Activated T-cell treated with anti-CD3 and anti-CD28 coated beads, Interleukin-2, amount 50 U/mL, for 24 hours (primary cell): ENCODE measurements around the gene TGFBRAP1.

Experiments used
- DNase-seq: peaks from one replicate; pipeline ENCODE4 v3.0.0-alpha.2; 2020
- H3K27ac Mint-ChIP-seq: 2 replicates; pipeline ENCODE4 v1.8.0; 2020; ENCODE audit warnings: mild to moderate bottlenecking, mixed read lengths
- H3K27me3 Mint-ChIP-seq: 2 replicates; pipeline ENCODE4 v1.8.0; 2020; ENCODE audit warnings: mixed read lengths
- H3K36me3 Mint-ChIP-seq: 2 replicates; pipeline ENCODE4 v1.8.0; 2020; ENCODE audit warnings: low read depth, mixed read lengths
- H3K4me1 Mint-ChIP-seq: 2 replicates; pipeline ENCODE4 v1.8.0; 2020; ENCODE audit warnings: low read depth, mixed read lengths
- H3K4me3 Mint-ChIP-seq: 2 replicates; pipeline ENCODE4 v1.8.0; 2020; ENCODE audit warnings: mild to moderate bottlenecking, moderate library complexity, mixed read lengths
- H3K9me3 Mint-ChIP-seq: 2 replicates; pipeline ENCODE4 v1.8.0; 2020; ENCODE audit warnings: mixed read lengths

Gene TGFBRAP1, protein sequence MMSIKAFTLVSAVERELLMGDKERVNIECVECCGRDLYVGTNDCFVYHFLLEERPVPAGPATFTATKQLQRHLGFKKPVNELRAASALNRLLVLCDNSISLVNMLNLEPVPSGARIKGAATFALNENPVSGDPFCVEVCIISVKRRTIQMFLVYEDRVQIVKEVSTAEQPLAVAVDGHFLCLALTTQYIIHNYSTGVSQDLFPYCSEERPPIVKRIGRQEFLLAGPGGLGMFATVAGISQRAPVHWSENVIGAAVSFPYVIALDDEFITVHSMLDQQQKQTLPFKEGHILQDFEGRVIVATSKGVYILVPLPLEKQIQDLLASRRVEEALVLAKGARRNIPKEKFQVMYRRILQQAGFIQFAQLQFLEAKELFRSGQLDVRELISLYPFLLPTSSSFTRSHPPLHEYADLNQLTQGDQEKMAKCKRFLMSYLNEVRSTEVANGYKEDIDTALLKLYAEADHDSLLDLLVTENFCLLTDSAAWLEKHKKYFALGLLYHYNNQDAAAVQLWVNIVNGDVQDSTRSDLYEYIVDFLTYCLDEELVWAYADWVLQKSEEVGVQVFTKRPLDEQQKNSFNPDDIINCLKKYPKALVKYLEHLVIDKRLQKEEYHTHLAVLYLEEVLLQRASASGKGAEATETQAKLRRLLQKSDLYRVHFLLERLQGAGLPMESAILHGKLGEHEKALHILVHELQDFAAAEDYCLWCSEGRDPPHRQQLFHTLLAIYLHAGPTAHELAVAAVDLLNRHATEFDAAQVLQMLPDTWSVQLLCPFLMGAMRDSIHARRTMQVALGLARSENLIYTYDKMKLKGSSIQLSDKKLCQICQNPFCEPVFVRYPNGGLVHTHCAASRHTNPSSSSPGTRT

DNA sequence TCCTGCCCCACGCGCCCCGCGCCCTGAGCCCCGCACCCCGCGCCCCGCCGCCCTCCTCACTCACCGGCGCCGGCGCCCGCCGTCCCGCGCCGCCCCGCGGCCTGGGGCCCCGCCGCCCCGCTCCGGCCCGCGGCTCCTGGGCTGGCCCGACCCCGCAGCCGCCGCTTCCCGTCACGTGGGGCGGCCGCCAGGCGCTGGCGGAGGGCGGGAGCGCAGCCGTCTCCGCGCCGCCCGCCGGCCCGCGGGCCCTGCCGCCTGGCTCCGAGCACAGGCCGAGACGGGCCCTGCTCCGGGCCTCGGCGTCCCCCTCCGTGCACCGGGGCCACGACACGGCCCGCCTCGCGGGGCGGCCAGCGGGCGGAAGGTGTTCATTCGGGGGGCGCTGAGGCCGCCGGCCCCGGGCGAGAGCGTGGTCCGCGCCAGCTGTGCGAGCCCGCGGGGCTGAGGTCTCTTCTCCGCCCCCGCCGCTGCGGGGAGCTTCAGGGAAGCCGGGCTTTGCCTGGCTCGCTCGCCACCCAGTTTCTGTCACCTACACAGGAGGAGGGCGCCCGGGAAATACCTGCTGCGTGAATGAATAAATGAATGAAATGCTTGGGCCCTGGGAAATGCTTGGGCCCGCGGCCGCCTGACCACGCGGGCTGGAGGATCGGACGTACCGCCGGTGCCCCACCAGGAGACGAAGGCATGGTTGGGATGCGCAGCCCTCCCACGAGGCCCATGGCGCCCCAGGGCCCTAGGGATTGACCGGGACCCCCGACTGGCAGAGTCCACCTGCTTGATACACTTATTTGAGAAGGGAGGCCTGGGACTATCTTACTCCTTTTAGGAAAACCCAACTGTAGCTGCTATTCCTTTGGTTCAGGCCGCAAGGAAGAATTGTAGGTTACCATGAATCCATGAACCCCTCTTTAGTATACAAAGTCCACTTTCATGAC, at the start of gene TGFBRAP1:
Gene TGFBRAP1, minus strand, starts transcription at position 175 of the 935 bp plus-strand sequence. CDS start 21,434 bp downstream, outside the sequence.
- H3K27ac Mint-ChIP-seq: peak within 1 kb of the TSS; percentile 98
- peak; percentile 80 for DNase-seq
- no peaks in the 10 kb centered on the region for H3K9me3 Mint-ChIP-seq
- peak within 1 kb of the TSS; percentile 90 for H3K4me3 Mint-ChIP-seq
- peaks cover 44% of the 10 kb centered on the region for H3K36me3 Mint-ChIP-seq
- peaks cover 48% of the 10 kb centered on the region for H3K4me1 Mint-ChIP-seq
- no peaks in the 10 kb centered on the region for H3K27me3 Mint-ChIP-seq

GRCh38 chr2:105378921-105379383, 49.4 kb upstream of the TGFBRAP1 start:
- H3K27ac Mint-ChIP-seq: no peak overlapping the region
- H3K4me3 Mint-ChIP-seq: no peak overlapping the region
- no peaks in the 10 kb centered on the region for H3K9me3 Mint-ChIP-seq

GRCh38 chr2:105378276-105378840, 48.8 kb upstream of the TGFBRAP1 start:
- Mint-ChIP-seq H3K36me3 (no peaks in the 10 kb centered on the region), H3K4me1 (peaks cover 4% of the 10 kb centered on the region), H3K27ac (no peak overlapping the region), H3K9me3 (no peaks in the 10 kb centered on the region), H3K27me3 (no peaks in the 10 kb centered on the region), H3K4me3 (no peak overlapping the region)
- no peak for DNase-seq

More at GRCh38 chr2:105378921-105379383, 49.4 kb upstream of the TGFBRAP1 start:
- Mint-ChIP-seq H3K36me3 (no peaks in the 10 kb centered on the region), H3K4me1 (peaks cover 2% of the 10 kb centered on the region), H3K27me3 (no peaks in the 10 kb centered on the region)
- DNase-seq: no peak

DNA sequence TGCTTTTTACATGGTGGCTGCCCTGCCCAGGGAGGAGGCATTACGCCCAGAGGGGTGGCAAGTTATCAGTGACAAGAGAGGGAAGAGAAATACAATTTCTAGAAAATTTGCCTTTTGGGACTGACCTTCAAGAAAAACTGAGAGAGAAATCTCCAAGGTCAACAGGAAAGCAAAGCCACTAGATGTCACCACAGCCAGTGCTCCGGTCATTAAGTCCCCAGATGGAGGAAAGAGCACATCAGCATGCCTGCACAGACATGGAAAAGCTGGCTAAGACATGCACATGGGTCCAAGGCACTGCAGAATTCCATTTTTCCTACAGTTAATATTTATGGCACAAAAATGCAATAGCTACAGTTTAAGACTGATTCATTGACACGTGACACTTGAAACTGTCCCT, 48.3 kb upstream of the TGFBRAP1 start:
- no peak overlapping the region for H3K27ac Mint-ChIP-seq
- peaks cover 4% of the 10 kb centered on the region for H3K4me1 Mint-ChIP-seq
- DNase-seq: no peak
- H3K27me3 Mint-ChIP-seq: no peaks in the 10 kb centered on the region
- H3K9me3 Mint-ChIP-seq: no peaks in the 10 kb centered on the region
- no peak overlapping the region for H3K4me3 Mint-ChIP-seq
- H3K36me3 Mint-ChIP-seq: no peaks in the 10 kb centered on the region

DNA sequence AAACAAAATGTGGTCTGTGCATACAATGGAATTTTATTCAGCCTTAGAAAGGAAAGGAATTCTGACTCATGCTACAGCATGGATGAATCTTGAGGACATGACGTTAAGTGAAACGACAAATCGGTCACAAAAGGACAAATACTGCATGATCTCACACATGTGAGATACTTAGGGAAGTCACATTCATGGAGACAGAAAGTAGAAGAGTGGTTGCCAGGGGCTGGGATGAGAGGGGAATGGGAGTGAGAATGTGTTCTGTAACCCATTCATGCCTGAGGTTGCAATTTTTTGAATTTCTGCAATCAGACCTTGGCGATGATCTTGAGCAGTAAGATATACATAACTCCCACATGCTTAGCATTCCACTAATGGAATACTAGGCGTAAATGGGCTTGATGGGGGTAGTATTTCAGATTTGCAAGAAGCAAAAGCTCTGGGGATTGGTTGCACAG, 47.3 kb upstream of the TGFBRAP1 start:
- no peak for DNase-seq
- no peak overlapping the region for H3K4me3 Mint-ChIP-seq

DNA sequence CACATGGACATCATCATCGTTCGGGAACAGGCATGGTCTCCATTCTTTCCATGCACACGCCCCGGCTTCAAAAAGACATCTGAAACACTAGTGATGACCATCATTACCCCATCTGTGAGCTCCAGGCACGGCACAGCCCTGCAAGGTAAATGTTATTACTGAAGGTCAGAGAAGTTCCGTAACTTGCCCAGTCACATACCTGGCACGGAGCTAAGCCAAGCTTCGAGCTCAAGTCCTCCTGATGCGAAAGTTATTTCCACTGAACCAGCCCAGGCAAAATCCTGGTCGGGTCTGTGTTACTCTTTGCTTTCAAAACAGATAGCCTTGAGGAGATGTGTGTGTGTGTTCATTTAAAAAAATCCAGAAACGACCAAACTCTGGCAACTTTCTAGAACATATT, 46.5 kb upstream of the TGFBRAP1 start:
- no peaks in the 10 kb centered on the region for H3K27me3 Mint-ChIP-seq
- H3K27ac Mint-ChIP-seq: no peak overlapping the region
- H3K4me1 Mint-ChIP-seq: peaks cover 4% of the 10 kb centered on the region
- no peaks in the 10 kb centered on the region for H3K36me3 Mint-ChIP-seq
- no peak overlapping the region for H3K4me3 Mint-ChIP-seq
- no peaks in the 10 kb centered on the region for H3K9me3 Mint-ChIP-seq
- no peak for DNase-seq

More for the DNA sequence above, 47.3 kb upstream of the TGFBRAP1 start:
- no peak overlapping the region for H3K27ac Mint-ChIP-seq
- no peaks in the 10 kb centered on the region for H3K9me3 Mint-ChIP-seq
- H3K27me3 Mint-ChIP-seq: no peaks in the 10 kb centered on the region
- no peaks in the 10 kb centered on the region for H3K36me3 Mint-ChIP-seq
- peaks cover 4% of the 10 kb centered on the region for H3K4me1 Mint-ChIP-seq

DNA sequence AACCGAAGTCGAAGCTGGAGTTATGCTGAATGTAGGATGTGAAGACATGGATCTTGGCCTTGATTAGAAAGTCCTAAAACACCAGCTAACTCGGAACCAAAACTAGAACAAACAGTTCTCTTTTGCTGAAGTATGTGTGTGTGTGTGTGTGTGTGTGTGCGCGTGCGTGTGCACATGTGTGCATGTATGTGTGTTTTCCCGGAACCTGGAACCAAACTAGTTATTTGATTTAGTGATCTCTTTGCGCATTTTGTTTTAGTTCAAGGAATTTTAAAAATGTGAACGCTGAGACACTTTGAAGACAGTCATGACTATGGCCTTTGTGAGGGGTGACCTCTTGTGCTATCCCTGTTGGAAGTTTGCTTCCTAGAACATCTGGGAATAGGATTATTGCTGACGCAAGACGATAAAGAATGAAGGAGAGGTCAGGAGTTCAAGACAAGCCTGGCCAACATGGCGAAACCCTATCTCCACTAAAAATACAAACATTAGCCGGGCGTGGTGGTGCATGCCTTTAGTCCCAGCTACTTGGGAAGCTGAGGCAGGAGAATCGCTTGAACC, 45.5 kb upstream of the TGFBRAP1 start:
- H3K36me3 Mint-ChIP-seq: no peaks in the 10 kb centered on the region
- DNase-seq: no peak
- no peak overlapping the region for H3K4me3 Mint-ChIP-seq
- no peak overlapping the region for H3K27ac Mint-ChIP-seq
- no peaks in the 10 kb centered on the region for H3K27me3 Mint-ChIP-seq
- H3K9me3 Mint-ChIP-seq: no peaks in the 10 kb centered on the region
- peaks cover 6% of the 10 kb centered on the region for H3K4me1 Mint-ChIP-seq

DNA sequence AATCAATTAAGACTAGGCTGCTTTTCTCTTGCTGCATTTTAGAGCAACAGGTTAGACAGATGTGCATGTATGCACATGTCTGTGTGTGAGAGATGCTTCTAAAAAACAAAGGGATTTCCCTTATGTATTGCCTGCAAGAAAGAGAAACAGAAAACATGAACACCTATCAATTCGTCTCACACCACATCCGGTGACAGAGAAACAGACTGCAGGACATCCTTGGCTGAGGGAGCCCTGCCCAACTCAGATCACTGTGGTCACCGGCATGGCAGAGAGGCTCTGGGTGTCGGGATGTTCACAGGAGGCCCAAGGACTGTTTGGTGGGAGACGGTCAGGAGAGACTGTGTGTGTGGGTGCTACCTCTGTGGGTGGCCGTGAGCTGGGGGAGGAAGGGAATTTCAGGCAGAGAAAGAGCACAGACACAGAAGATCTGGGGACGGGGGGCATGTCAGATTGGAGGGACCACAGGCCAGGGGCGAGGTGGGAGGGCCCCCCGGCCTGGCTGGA, 44.4 kb upstream of the TGFBRAP1 start:
- no peaks in the 10 kb centered on the region for H3K9me3 Mint-ChIP-seq
- H3K4me3 Mint-ChIP-seq: peak overlapping the region; percentile 52
- peak overlapping the region; percentile 79 for H3K27ac Mint-ChIP-seq
- peaks cover 10% of the 10 kb centered on the region for H3K4me1 Mint-ChIP-seq
- no peaks in the 10 kb centered on the region for H3K36me3 Mint-ChIP-seq
- H3K27me3 Mint-ChIP-seq: no peaks in the 10 kb centered on the region
- peak; percentile 34 for DNase-seq

GRCh38 chr2:105373344-105373781, 43.8 kb upstream of the TGFBRAP1 start:
- DNase-seq: no peak
- H3K4me1 Mint-ChIP-seq: peaks cover 10% of the 10 kb centered on the region
- no peak overlapping the region for H3K27ac Mint-ChIP-seq
- H3K9me3 Mint-ChIP-seq: no peaks in the 10 kb centered on the region
- no peaks in the 10 kb centered on the region for H3K27me3 Mint-ChIP-seq
- no peak overlapping the region for H3K4me3 Mint-ChIP-seq
- H3K36me3 Mint-ChIP-seq: no peaks in the 10 kb centered on the region

GRCh38 chr2:105371810-105372209, 42.3 kb upstream of the TGFBRAP1 start:
- H3K4me3 Mint-ChIP-seq: no peak overlapping the region

GRCh38 chr2:105371156-105371555, 41.6 kb upstream of the TGFBRAP1 start:
- no peak for DNase-seq
- Mint-ChIP-seq H3K9me3 (no peaks in the 10 kb centered on the region), H3K27ac (no peak overlapping the region), H3K36me3 (no peaks in the 10 kb centered on the region), H3K27me3 (no peaks in the 10 kb centered on the region), H3K4me3 (no peak overlapping the region), H3K4me1 (peaks cover 10% of the 10 kb centered on the region)

More at GRCh38 chr2:105371810-105372209, 42.3 kb upstream of the TGFBRAP1 start:
- no peak for DNase-seq
- no peaks in the 10 kb centered on the region for H3K27me3 Mint-ChIP-seq
- H3K9me3 Mint-ChIP-seq: no peaks in the 10 kb centered on the region
- H3K36me3 Mint-ChIP-seq: no peaks in the 10 kb centered on the region
- peaks cover 10% of the 10 kb centered on the region for H3K4me1 Mint-ChIP-seq
- H3K27ac Mint-ChIP-seq: no peak overlapping the region

DNA sequence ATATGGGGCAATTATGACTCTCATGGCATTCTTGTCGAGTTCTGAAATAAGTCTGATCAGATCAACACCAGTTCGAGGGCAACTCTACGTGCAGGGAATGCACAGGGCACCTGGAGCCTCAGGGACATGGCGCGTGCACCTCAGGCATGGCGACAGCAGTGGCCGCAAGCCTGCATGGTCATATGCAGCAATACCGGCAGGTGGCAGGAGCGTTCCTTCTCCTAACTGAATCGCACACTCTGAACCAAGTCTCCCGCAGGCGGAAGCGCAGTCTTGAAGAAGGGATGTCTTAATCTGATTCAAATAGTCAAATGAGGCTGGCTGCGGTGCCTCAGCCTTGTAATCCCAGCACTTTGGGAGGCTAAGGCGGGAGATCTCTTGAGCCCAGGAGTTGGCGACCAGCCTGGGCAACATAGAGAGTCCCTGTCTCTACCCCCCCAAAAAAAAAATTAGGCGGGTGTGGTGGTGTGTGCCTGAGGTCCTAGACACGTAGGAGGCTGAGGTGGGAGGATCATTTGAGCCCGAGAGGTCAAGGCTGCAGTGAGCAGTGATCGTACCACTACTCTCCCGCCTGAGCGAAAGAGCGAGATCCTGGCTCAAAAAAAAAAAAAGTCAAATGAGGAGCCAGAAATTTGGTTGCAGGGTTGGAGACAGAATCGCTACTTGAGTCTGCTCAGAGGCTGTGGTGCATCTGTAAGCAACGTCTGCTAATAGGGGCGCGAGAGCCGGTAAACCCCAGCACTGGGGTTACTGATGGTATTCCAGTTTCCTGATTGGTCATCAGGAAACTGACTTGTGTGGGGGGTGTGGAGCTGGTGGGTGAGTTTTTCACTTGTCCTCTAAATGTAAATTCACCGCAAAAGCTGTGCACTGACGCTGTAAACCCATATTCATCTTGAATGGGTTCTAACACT, 40.5 kb upstream of the TGFBRAP1 start:
- Mint-ChIP-seq H3K27me3 (no peaks in the 10 kb centered on the region), H3K27ac (peak overlapping the region; percentile 10), H3K4me3 (no peak overlapping the region), H3K9me3 (no peaks in the 10 kb centered on the region), H3K4me1 (peaks cover 10% of the 10 kb centered on the region), H3K36me3 (no peaks in the 10 kb centered on the region)
- peak; percentile 90 for DNase-seq
